ENCODE measurements around the gene FGFR3.

Gene FGFR3

DNA sequence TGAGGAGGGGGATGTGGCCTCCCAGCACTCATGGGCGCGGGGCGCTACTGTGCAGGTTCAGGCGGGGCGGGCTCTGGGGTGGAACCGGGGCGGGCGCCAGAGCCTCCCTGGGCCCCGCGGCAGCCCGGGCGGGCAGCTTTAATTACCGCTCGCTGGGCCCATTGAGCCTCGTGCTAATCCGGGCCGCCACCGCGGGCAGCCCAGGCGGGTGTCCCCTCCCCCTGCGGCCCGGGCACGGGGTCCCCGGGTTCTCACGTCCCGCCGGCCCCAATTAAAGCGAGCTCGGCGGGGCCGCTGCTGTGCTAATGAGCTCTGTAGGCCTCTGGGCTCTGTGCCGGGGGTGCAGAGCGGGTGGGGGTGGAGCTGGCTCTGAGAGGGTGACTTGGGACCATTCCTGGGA lies 22.8 kb upstream of the FGFR3 start:
- DNase-seq (ENCODE audit: low spot score), result no peak

DNA sequence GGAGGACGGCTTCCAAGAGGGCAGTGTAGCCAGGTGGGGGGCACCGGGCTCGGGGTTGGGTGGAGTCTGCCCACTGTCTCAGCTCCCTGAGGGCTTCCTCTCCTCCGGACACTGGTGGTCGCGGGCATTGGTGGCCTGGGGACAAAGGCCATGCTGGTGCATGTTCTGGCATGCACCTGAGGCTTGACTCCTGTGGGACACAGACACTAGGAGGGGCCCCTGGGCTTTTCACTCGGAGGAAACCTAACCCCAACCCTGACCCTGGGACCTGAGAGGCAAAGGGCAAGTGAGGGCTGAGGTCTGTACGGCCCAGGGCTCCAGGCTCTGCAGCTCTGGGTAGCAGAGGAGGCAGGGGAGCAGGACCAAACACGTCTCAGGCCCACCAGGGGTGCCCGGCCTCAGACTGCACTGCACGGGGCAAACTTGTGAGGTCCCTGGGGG lies 22.3 kb upstream of the FGFR3 start:
- no peak for DNase-seq (ENCODE audit: low spot score)

DNA sequence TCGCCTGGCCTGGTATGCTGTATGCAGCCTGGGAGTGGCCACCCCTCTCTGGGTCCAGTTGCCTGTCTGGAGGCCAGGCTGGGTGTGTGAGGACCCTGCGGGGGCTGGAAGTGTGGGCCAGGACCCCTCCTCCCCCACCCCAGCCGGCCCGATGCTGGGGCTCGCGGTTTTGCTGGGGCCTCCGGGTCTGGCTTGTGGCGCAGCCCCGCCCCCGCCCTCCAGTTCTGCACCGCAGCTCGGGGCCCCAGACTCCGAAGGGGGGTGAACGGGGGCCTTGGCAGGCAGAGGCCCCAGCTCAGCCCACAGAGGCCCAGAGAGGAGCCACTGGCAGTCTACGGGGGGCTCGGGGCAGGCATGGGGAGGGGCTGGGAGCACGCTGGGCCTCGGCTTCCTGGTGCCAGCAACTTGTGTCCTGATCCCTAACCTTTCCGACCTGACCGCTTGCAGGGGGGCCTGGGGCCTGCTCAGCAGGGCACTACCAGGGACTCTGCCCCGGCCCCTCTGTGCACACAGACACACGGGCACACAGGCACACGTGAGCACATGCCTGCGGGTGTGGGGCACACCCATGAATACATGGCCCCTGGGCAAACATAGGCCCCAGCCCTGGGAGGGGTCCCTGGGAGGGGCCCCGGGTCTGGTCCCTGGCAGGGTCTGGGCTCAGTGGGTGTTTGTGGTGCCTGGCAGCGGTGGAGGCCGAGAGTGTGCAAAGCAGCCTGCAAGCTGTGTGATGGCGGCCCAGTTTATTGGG lies 21.4 kb upstream of the FGFR3 start:
- no peak for DNase-seq (ENCODE audit: low spot score)

DNA sequence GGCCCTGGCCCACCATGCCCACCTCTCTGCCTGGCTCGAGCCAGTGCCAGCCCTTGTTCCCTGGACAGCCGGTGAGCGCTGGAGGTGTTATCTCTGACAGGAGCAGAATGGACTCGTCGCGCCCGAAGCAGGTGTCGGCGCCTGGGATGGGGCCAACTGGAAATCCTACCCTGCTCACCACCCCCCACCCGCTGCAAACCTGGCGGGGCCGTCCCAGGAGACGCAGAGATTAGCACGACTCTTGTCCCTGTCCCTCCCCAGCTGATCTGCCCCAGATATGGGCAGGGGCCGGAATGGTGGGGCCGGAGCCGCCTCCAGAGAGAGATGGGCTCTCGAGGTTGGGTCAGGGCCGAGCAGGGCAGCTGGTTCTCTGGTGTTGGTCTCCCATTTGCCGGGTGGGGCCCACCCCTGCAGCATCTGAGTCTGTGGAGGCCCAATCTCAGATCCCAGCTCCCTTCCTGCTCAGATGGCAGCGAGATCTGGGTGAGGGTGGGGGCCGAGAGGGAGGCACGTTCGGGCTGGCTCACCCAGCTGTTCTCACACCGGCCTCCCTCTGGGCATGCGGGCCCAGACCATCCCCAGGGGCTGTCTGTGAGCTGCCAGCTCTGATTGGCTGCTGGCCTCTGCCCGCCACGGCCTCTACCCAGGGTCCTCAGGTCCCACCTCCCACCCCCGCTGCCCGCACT lies 20.1 kb upstream of the FGFR3 start:
- DNase-seq (ENCODE audit: low spot score), result no peak

DNA sequence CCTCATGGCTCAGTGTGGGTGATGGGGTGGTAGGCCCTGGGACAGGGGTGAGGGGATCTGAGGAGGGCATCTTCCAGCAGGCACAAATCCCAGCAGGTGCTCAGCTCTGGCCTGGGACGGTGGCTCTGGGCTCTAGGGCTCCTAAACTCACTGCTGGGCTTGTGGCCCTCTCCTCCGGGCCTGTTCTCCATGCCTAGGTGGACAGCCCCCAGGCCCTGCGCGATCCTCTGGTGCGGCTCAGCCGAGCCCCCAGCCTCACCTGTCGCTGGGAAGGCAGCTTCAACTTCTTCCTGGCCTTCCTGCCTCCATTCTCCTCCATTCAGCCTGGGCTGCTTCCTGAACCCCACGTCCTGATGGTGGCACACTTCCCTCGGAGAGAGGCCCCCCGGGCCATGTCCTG lies 19.3 kb upstream of the FGFR3 start:
- no peak for DNase-seq (ENCODE audit: low spot score)

DNA sequence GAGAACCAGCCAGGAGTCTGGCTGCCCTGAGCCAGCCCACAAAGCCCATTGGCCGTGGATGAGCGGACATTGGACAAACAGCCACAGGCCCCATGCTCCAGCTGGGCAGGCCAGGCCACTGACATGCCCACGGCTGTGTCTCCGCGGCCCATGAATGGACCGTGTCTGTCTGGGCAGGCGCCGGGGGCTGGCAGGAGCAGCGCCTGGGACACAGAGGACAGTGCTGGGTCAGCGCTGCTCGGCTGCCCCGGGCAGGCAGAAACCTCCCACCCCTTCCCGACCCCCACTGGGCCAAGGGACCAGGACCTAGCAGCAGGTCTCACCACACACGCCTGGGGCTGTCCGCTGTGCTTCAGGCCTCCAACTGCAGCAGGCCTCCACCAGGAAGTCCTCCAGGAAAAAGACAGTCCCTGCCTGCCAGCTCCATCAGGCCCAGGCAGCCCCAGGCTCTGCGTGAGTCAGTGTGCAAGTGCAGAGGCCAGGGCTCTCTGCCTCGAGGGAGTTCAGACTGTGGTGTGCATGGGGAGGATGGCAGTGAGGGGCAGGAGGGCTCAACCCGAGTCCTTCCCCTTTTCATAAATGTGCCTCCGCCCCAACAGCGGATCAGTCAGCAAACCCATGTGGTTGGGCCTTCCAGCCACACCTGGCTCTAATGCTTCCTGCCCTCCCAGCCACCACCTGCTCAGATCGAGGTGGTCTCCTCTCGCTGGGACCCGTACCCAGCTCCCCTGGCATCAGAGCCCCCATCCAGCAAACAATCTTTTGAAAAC lies 17.2 kb upstream of the FGFR3 start:
- DNase-seq (ENCODE audit: low spot score), result peak; percentile 84

DNA sequence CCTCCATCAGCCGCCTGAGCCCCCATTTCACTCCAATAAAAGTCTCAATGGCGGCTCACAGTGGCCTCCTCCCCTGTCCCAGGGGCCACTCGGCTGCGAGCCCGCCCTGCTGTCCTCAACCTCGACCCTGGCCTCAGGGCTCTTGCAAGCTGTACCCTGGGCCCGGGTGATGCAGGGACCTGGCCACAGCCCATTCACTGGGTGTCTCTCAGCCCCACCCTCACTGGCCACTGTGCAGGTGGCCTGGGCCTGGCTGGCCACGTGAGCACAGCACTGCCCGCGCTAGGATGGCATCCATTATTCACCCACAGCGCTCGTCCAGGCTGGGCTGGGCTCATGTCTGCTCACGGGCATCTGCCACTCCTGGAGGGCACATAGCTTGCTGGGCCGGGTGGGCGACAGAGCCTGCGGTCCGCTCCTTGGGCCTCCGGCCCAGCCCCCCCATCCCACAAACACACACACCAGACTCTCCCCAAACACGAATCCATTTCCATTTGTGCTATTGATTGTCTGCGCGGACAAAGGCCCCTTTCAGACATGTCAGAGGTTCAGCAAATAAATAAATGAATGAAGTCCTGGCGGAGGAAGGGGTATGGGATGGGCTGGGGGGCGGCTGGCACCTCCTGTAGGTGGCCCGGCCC lies 16.5 kb upstream of the FGFR3 start:
- DNase-seq (ENCODE audit: low spot score), result no peak

DNA sequence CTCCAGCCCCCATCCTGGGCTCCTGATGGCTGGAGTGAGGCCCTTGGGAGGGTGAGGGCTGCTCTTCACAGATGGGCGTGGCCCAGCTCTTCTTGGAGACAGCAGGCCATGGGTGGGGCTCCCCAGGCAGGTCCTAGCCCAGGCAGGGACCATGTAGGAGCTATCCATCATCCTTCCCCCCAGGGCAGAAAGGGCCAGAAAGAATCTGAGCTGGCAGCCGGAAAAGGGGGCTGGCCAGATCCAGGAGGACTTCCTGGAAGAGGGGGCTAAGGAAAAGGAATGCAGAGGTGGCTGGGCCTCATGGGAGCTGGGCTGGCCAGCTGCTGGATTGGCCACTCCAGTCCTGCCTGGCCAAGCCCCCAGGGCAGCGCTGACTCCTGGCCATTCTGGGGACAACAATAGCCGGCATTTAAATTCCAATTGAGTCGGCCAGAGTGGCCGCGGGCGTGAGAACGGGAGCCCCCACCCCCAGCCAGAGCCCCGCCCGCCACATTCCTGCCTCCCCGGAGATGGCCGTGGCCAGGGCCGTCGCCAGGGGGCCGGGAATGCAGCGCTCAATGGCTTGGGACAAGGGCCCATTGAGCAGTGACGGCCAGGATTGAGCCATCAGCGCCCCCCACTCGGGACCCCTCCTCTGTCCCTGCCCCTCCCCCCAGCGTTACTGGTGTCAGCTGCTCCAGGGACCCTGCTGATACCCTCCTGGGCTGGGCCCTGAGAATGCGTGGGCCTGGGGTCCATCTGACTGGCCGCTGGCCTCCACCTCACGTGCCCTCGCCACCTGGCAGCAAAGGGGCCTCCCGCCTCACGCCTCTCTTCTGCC lies 15.1 kb upstream of the FGFR3 start:
- peak; percentile 59 for DNase-seq (ENCODE audit: low spot score)

DNA sequence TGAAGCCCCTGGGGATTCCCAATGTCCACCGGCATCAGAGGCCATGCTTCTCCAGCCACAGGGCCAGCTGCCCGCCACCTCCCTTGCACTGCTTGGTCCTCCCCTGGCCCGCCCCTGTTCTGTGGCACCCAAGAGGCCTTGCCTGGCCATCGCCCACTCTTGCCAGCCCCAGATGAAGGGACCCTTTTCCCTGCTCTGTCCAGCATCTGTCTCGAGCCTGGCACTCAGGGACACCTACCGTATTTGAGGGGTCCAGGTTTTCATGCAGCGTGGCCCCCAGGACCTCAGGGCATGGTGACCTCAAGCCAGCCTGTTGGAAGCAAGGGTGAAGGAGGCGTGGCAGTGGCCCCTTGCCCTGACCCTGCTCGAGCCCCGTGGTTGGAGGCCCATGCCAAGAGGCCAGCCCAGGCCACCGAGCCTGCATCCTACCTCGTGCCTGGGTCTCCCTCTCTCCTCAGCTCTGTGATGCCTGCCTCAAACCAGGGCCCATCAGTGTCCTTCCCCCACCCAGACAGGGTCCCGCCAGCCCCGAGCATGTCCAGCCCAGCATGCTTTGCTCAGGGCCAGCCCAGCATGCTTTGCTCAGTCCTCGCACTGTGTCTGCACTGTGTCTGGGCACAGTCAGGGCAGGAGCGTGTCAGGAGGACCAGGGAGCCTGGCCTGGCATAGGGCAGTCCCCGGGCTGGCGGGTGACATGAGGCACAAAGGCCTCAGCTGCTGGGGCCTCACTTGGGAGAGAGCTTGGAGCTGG lies 14.3 kb upstream of the FGFR3 start:
- DNase-seq (ENCODE audit: low spot score), result no peak

DNA sequence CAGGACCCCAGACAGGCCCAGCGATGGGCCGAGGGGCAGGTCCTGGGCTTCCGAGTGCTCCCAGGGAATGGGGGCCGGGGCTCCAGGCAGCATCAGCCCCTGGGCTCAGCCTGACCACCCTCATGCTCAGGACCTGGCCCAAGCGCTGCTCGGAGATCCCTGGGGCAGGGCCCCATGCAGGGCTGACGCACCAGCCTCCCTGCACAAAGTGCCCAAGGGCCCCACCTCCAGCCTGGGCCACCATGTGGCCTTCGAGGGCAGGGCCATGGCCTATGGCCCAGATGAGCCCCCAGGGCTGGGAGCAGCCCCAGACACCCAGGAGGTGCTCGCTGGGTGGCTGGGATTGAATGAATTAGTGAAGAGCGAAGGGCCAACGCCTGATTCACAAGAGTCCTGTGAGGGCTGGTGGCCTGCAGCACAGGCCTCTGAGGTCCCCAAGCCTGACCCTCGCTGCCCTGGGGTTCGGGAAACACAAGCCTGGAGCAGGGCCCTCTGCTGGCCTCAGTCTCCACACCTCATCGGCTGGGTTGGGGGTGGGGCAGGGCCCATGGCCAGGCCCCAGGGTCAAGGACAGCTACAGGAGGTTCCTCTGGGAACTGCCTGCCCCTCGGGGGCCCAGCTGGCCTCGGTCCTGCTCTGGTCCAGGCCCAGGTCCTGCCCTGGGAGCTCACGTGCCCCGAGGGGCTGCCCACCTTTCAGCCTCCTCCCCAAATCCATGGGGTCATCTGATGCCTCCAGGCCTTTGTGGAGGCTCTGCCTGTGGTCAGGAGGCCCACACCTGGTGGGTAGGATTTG lies 13.3 kb upstream of the FGFR3 start:
- DNase-seq (ENCODE audit: low spot score), result no peak

DNA sequence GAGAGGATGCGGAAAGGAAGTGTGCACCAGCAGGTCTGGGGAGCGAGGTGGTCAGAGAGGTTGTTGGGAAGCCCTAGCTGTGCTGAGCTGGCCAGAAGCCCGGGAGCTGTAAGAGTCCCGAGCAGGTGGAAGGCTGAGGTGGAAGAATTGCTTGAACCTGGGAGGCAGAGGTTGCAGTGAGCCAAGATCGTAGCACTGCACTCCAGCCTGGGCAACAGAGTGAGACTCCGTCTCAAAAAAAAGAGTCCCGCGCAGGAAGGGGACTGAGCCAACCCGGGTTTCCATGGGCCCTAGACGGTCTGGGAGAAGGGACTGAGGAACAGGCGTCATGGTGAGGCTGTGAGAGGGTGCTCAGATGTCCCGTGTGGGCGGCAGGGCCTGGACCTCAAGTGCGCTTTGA lies 12.7 kb upstream of the FGFR3 start:
- DNase-seq (ENCODE audit: low spot score), result no peak

DNA sequence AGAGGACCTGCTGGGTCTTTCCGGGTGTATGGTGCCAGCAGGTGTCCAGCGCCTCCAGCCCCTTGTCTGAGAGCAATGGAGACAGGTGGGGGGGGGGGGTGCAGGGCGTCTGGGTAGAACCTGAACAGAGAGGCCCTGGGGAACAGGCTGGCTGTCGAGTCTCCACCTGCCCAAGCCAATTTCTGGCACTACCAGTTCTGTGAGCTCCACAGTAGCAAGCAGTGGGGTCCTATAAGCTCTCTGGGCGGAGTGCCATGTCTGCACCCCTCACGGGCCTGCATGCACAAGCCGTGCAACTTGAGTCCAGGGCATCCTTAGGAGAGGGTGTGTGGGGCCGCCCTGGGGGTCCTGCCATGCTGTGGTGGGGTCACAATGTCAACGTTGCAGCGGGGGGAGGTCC lies 10.1 kb upstream of the FGFR3 start:
- DNase-seq (ENCODE audit: low spot score), result no peak

DNA sequence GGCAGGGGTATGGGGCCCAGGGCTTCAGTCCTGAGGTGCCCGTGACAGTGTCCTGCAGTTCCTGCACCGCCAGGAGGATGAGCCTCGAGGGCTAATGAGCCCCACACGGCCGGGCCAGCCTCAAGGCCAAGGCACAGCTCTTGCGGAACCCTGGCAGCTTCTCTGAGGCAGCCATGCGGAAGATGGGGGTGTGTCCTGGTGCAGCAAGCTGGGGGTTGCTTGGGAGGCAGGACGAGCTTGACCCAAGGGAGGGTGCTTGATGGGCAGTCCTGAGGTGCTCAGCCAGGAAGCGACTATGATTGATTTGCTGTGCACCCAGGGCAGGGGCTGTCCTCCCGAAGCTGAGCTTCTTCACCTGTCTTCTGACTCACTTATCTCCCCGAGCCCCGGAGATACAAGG lies 9.1 kb upstream of the FGFR3 start:
- DNase-seq (ENCODE audit: low spot score), result no peak

DNA sequence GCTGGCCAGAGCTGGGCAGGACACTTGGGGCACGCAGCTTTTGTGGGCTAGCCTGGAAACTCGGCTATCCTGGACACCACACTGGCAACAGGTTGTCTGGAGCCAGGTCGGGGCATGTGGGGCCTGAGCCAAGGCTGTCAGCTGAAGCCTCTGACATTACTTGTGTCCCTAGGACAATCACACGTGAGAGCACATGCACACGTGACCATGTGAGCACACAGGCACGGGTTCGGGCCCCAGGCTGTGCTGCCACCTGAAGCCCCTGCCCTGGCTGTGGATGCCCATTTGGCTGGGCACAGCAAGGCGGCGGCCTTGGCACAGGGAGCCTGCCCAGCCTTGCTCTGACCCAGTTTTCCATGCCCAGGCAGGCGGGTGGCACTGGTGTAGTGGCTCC lies 8.7 kb upstream of the FGFR3 start:
- no peak for DNase-seq (ENCODE audit: low spot score)

DNA sequence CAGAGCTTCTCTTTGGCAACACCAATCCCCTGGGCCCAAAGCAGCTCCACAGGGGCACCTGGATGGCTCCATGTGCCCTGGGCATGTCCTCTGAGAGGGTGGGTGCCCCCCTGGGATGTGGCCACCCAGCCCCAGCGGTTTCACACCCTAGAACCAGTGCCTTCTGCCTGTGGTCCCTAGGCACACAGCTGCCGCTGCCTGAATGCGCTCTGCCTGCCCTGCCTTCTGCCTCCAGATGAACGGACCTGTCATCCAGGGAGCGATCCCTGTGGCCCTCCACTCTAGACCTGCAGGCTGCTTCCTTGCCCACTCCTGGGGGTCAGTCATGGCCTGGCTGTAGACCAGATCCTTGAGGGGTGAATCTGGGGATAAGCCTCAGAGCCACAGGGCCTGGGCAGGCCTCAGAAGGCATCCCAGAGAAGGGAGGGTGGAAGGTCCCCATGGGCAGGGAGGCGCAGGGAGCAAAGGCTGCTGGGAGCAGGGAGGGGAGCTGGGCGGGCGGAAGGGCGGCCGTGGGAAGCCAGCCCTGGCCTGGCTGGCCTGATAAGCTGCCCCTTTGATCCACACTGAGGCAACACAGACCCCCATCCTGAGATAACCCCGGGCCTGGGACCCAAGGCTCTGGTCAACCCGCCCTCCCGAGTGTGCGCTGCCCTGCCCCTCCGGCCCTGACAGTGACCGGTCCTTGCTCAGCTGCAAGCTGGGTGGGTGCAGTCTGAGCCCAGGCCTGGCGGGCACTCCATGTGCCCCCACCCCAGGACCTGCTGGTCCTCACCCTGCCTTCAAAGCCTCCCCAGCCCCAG lies 8.1 kb upstream of the FGFR3 start:
- DNase-seq (ENCODE audit: low spot score), result no peak

DNA sequence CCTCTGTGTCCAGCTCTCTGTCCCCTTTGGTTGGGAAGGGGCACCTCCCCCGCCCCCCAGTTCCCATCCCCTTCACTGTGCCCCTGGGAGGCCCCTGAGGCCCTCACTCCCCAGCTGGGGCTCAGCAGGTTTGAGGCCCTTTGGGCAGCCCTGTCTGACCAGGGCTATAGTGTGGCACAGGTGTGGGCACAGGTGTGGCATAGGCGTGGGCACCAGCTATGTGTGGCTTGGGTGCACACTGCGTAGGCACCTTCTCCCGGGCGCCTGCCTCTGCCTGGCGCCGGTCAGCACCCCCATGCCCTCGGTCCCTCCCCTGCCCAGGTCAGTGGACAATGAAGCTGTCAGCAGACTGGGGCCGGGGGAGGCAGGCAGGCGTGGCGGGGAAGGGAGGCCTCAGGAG lies 7.5 kb upstream of the FGFR3 start:
- DNase-seq (ENCODE audit: low spot score), result no peak

DNA sequence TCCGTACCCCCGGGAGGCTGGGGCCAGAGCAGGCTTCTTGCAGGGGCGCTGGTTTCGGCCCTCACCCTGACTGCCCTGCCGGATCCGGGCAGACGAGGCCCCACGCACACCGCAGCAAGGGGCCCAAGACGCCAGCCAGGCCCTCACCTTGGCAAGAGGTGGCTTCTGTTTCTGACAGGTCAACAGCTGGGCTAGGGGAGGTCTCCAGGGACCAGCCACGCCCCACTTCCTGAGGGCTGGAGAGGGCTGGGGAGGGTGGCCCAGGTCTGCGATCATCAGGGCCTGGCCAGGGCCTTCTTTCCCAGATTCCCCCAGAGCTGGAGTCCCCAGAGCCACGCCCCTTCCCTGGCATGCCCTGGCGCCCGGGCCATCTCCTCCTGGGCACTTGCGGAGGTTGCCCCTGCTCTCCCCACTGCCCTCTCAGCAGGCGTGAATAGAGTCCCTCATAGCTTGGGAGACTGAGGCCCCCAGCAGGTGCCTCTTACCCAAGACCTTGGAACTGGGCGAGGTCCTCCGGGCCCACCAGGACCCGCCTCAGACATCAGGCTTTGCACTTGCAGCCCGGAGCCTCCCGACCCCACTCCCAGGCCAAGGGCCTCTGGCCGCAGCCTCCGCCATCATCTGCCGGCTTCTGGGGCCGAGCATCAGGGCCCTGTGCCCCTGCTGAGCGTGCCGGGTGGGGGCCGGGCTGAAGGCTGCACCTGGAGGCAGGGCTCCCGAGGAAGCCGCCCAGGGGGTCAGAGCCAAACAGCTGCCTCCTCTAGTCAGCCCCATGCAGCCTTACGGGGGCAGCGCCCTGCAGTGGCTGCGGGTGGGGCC lies 6.3 kb upstream of the FGFR3 start:
- no peak for DNase-seq (ENCODE audit: low spot score)

DNA sequence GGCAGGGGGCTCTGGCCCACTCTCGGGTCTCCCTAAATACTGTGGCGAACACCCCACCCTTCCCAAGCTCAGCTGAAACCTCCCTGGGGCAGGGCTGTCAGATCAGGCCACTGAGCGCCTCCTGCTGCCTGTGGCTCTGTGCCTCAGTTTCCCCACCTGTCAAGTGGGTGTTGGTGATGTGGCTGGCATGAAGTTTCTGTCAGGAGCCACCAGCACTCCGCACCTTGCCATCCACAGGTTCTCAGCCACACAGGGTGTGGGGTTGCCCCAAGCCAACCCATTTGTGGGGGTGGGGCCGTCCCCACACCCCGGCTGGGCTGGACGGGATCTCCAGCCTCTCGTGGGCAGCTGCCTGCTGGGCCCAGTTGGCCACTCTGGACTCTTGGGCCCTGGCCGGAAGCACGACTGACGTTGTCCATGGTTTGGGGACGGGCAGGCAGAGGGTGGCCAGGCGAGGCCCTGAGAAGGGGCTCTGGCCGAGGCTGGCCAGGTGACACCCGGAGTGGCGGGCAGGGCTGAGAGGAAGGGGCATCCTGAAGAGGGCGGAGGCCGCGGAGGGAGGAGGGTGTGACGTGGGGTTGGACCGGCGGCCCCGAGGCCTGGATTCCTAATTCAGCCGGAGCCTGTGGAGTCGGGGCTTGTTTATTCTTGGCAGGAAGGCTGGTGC lies 5.5 kb upstream of the FGFR3 start:
- DNase-seq (ENCODE audit: low spot score), result no peak
